Mucosa of rectum (tissue), 2 donors: ENCODE results near the gene MED23.

Experiments used
- H3K27ac ChIP-seq, 2 donors: one replicate each; pipeline ENCODE4 v1.7.0; 2013; ENCODE audit warnings: inconsistent platforms in 2 of 2, low read depth in 2 of 2, low read length in 2 of 2
- H3K27me3 ChIP-seq, 2 donors: one replicate each; pipeline ENCODE4 v1.7.0; 2013; ENCODE audit warnings: low read length in 2 of 2; ENCODE audit not compliant: control insufficient read depth in 2 of 2, insufficient read depth in 2 of 2
- H3K36me3 ChIP-seq, 2 donors: one replicate each; pipeline ENCODE4 v1.7.0; 2013; ENCODE audit warnings: low read length in 2 of 2; ENCODE audit not compliant: control insufficient read depth in 2 of 2, insufficient read depth in 2 of 2
- H3K4me1 ChIP-seq, 2 donors: one replicate each; pipeline ENCODE4 v1.7.0; 2013; ENCODE audit warnings: low read length in 2 of 2, mild to moderate bottlenecking in 1 of 2; ENCODE audit not compliant: control insufficient read depth in 2 of 2, insufficient read depth in 2 of 2
- H3K4me3 ChIP-seq, 2 donors: one replicate each; pipeline ENCODE4 v1.7.0; 2013; ENCODE audit warnings: low read length in 2 of 2
- H3K9ac ChIP-seq, 2 donors: one replicate each; pipeline ENCODE4 v1.7.0; 2013; ENCODE audit warnings: low read length in 2 of 2, low read depth in 1 of 2, mild to moderate bottlenecking in 1 of 2
- H3K9me3 ChIP-seq, 2 donors: one replicate each; pipeline ENCODE4 v1.7.0; 2013; ENCODE audit warnings: low read length in 2 of 2; ENCODE audit not compliant: control insufficient read depth in 2 of 2
- donor health status: healthy.
- donor health status: Normal muscosa, but diverticular disease.

Gene MED23

DNA sequence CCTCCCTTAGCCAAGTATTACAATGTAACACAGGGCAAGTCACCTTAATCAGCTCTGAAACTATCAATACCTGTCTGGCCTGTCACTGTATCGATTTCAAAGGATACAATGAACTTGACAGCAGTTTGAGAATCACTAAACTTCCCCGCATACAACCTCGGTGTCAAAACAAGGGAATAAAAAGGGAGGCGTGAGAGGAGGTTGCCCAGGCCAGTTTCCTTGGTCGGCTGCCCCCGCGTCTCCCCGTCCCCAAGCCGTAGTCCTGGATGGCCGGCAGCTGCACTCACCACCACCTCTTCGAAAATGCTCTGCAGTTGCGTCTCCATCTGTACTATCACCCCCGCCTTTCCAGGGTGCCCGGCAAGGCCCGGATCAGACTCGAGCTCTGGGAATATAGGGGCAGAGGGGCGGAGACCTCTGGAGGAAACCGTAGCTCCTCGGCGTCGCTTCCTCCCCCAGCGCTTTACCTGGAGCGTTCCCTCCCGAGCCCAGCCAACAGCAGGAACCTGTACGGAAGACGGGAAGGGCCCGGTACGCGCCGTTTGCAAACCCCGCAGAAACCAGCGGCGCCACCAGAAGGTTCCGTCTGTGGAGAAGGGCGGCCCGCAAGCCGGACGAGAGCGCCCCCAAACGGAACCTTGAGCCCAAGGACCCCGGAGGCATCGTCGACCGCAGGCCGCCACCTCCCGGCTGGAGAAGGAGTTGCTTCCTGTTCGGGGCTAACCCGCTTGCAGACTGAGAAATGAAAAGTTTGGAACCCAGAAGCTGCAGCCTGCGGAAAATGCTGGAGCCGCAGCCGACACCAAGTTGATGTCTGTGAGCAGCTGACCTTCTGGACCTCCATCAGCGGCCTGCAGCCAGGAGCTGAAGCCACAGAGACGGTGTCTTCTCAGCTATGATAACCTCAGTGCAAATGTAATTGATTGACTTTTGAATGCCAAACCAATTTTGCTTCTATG lies at the start of gene MED23:
TSS of gene MED23 (minus strand) at position 519 of the 959 bp plus-strand sequence. CDS start at position 326, 193 bp downstream.
- H3K27me3 ChIP-seq: no peaks in the 10 kb centered on the region
- H3K36me3 ChIP-seq: peaks cover 19 to 21% of the 10 kb centered on the region in 2 donors
- peak within 1 kb of the TSS; percentile 86 for H3K9ac ChIP-seq

DNA sequence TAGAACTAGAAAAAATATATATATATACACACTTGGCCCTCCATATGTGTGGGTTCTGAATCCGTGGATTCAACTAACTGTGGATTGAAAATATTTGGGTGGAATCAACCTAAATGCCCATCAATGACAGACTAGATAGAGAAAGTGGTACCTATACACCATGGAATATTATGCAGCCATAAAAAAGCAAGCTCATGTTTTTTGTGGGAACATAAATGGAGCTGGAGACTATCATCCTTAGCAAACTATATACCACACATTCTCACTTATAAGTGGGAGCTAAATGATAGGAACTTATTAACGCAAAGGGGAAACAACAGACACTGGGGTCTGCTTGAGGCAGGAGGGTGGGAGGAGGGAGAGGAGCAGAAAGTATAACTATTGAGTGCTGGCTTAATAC lies 45.1 kb upstream of the MED23 start:
- Histone ChIP-seq H3K9me3 (no peaks in the 10 kb centered on the region), H3K9ac (no peak overlapping the region), H3K27ac (no peak overlapping the region), H3K4me1 (no peaks in the 10 kb centered on the region), H3K4me3 (no peak overlapping the region), H3K27me3 (no peaks in the 10 kb centered on the region), H3K36me3 (peaks cover 0 to 5% of the 10 kb centered on the region in 2 donors)

More for the DNA sequence above, at the start of gene MED23:
- Histone ChIP-seq H3K4me3 (peak within 1 kb of the TSS; percentile 88 to 95), H3K27ac (peak within 1 kb of the TSS; percentile 85 to 87), H3K9me3 (no peaks in the 10 kb centered on the region), H3K4me1 (peaks cover 0 to 4% of the 10 kb centered on the region in 2 donors)

DNA sequence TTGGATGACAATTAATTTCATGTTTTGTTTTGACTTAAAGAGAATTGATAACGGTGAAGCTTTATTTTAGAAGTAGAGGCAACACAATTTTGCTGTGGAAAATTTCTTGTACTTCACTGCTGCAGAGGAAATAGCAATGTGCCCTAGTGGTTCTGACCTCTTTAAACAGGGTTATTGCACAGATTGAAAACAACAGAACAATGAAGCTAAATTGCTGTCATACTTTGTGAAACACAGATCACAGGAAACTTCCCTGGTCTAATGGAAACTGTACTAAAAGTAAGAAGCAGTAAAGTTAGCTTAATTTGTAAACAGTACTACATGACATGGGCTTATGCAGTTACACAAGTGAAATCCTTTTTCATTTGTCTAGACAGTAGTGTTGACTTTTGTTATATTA lies 41.8 kb upstream of the MED23 start:
- Histone ChIP-seq H3K9ac (no peak overlapping the region), H3K27me3 (no peaks in the 10 kb centered on the region), H3K36me3 (peaks cover 0 to 5% of the 10 kb centered on the region in 2 donors)

DNA sequence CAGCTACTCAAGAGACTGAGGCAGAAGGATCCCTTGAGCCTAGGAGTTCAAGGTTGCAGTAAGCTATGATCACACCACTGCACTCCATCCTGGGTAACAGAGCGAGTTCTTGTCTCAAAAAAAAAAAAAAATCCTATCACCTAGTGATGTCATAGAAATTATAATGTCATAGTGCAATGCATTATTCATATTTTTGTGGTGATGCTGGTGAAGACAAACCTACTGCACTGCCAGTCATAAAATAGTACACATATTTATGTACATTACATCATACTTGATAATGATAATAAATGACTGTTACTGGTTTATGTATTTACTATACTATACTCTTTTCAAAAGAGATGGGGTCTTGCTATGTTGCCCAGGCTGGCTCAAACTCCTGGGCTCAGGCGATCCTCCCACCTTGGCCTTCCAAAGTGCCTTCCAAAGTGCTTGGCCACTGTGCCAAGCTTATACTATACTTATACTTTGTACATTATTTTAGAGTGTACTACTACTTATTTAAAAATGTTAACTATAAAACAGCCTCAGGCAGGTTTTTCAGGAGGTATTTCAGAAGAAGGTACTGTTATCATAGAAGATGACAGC lies 35.6 kb upstream of the MED23 start:
- Histone ChIP-seq H3K9ac (no peak overlapping the region), H3K27ac (no peak overlapping the region), H3K9me3 (no peaks in the 10 kb centered on the region), H3K4me3 (no peak overlapping the region), H3K27me3 (no peaks in the 10 kb centered on the region), H3K4me1 (no peaks in the 10 kb centered on the region), H3K36me3 (no peaks in the 10 kb centered on the region)

More for the DNA sequence above, 41.8 kb upstream of the MED23 start:
- Histone ChIP-seq H3K4me1 (no peaks in the 10 kb centered on the region), H3K4me3 (no peak overlapping the region), H3K9me3 (no peaks in the 10 kb centered on the region), H3K27ac (no peak overlapping the region)

DNA sequence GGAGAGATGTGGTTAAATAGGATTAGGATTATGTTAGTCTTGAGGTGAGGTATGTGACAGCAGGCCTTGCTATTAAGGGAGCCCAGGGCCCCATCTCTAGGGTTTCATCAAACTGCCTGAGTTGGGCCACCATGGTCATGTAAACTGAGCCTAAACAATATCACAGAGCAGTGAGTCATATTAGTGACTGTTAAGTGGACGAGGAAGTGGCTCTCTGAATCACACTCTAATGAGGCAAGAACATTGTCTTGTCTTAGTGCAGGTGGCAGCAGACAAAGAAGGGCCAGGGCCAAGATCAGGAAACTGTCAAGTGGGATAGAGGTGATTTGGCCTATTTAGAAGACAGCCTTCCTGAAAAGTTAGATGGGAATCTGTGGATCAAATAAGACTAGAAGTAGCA lies 32.2 kb upstream of the MED23 start:
- no peak overlapping the region for H3K27ac ChIP-seq
- H3K4me1 ChIP-seq: no peaks in the 10 kb centered on the region
- no peaks in the 10 kb centered on the region for H3K27me3 ChIP-seq
- H3K9me3 ChIP-seq: no peaks in the 10 kb centered on the region
- H3K4me3 ChIP-seq: no peak overlapping the region
- no peaks in the 10 kb centered on the region for H3K36me3 ChIP-seq
- no peak overlapping the region for H3K9ac ChIP-seq

GRCh38 chr6:131658287-131658686 lies 30.2 kb upstream of the MED23 start:
- no peaks in the 10 kb centered on the region for H3K27me3 ChIP-seq
- no peaks in the 10 kb centered on the region for H3K4me1 ChIP-seq
- no peaks in the 10 kb centered on the region for H3K9me3 ChIP-seq
- no peak overlapping the region for H3K4me3 ChIP-seq
- H3K36me3 ChIP-seq: peaks cover 0 to 3% of the 10 kb centered on the region in 2 donors
- H3K9ac ChIP-seq: no peak overlapping the region
- no peak overlapping the region for H3K27ac ChIP-seq

- Histone ChIP-seq H3K4me1 (peaks cover 5 to 6% of the 10 kb centered on the region in 2 donors), H3K36me3 (peaks cover 0 to 3% of the 10 kb centered on the region in 2 donors), H3K27ac (no peak overlapping the region), H3K4me3 (no peak overlapping the region), H3K9ac (no peak overlapping the region), H3K27me3 (no peaks in the 10 kb centered on the region), H3K9me3 (no peaks in the 10 kb centered on the region)
Measured at GRCh38 chr6:131657630-131658111, 29.6 kb upstream of the MED23 start.

DNA sequence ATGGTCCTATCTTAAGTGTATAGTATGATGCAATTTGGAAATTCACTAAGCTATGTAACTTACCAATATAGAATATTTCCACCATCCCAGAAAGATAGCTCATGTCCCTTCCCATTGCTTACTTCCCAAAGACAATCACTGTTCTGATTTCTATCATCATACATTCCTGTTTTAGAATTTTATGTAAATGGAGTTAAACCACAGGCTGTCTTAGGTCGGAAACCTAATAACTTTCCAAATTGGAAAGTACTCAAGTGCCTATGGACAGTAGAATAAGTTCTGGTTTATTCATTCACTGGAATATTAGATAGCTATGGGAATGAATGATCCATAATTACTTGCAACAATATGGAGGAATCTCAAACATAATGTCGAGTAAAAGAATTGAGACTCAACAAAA lies 29.2 kb upstream of the MED23 start:
- no peak overlapping the region for H3K27ac ChIP-seq
- no peaks in the 10 kb centered on the region for H3K9me3 ChIP-seq
- no peak overlapping the region for H3K9ac ChIP-seq
- H3K4me3 ChIP-seq: no peak overlapping the region
- H3K4me1 ChIP-seq: peaks cover 5 to 7% of the 10 kb centered on the region in 2 donors
- no peaks in the 10 kb centered on the region for H3K27me3 ChIP-seq
- peaks cover 0 to 3% of the 10 kb centered on the region in 2 donors for H3K36me3 ChIP-seq

- Histone ChIP-seq H3K9me3 (no peaks in the 10 kb centered on the region), H3K27ac (no peak overlapping the region), H3K4me1 (peaks cover 10 to 12% of the 10 kb centered on the region in 2 donors), H3K36me3 (peaks cover 0 to 3% of the 10 kb centered on the region in 2 donors), H3K9ac (no peak overlapping the region), H3K4me3 (no peak overlapping the region), H3K27me3 (no peaks in the 10 kb centered on the region)
Measured at GRCh38 chr6:131656667-131657066, 28.6 kb upstream of the MED23 start.

DNA sequence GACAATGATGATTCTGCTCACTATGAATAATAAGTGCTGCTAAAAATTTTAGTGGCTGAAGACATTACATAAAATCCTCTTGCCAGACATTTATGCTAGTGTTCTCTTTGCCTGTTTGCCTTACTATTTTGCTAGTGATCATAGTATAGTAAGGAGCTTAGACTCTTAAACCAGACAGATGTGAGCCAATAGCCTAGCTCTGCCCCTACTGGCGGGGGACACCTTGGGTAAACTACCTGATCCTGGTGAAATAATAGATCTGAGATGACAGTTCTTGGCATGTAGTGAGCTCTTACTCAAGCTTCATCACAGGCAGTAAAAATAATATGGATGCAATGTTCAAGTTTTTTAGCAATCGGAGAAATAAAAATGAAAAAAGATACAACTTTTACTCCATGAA lies 27.9 kb upstream of the MED23 start:
- H3K27me3 ChIP-seq: no peaks in the 10 kb centered on the region
- H3K9me3 ChIP-seq: no peaks in the 10 kb centered on the region

More for the DNA sequence above, 27.9 kb upstream of the MED23 start:
- Histone ChIP-seq H3K36me3 (peaks cover 0 to 3% of the 10 kb centered on the region in 2 donors), H3K27ac (no peak overlapping the region), H3K4me1 (peaks cover 12 to 19% of the 10 kb centered on the region in 2 donors), H3K9ac (no peak overlapping the region), H3K4me3 (no peak overlapping the region)
